NCI-H2171 (cell line): Measurements from ENCODE around the gene GSK3B.
"Not testable (repeated sequence)": the region's sequence is repeated elsewhere in the genome, so short reads cannot be mapped to it uniquely, and the experiment has no call there.

ENCODE experiments used
- DNase-seq: peaks from one replicate; lab custom pipeline; 2025; lab: John Stamatoyannopoulos, UW

GSK3B gene

GRCh38 chr3:119934249-119934648, 160.0 kb downstream of the GSK3B start:
- no peak for DNase-seq

- DNase-seq = no peak
These were observed 161.0 kb downstream of the GSK3B start for GRCh38 chr3:119933207-119933606.

- DNase-seq = no peak
These were observed 164.0 kb downstream of the GSK3B start for GRCh38 chr3:119930286-119930685.

GRCh38 chr3:119927190-119927589, 167.1 kb downstream of the GSK3B start:
- no peak for DNase-seq

GRCh38 chr3:119924111-119925094, 169.8 kb downstream of the GSK3B start:
- no peak for DNase-seq

GRCh38 chr3:119918992-119919933, 175.0 kb downstream of the GSK3B start:
- DNase-seq = no peak

GRCh38 chr3:119913021-119913420, 181.2 kb downstream of the GSK3B start:
- no peak for DNase-seq

GRCh38 chr3:119912220-119912619, 182.0 kb downstream of the GSK3B start:
- no peak for DNase-seq

GRCh38 chr3:119911748-119912147, 182.5 kb downstream of the GSK3B start:
- no peak for DNase-seq

- no peak for DNase-seq
These were observed 192.2 kb downstream of the GSK3B start for GRCh38 chr3:119902061-119902460.

- DNase-seq = no peak
These were observed 193.1 kb downstream of the GSK3B start for GRCh38 chr3:119901148-119901547.

- no peak for DNase-seq
These were observed 195.1 kb downstream of the GSK3B start for GRCh38 chr3:119899192-119899511.

- no peak for DNase-seq
These were observed 195.6 kb downstream of the GSK3B start for GRCh38 chr3:119898478-119899191.

- DNase-seq = no peak
These were observed 200.1 kb downstream of the GSK3B start for GRCh38 chr3:119894195-119894594.

GRCh38 chr3:119893769-119894168, 200.5 kb downstream of the GSK3B start:
- DNase-seq = no peak

- DNase-seq = peak; percentile 47
These were observed 202.1 kb downstream of the GSK3B start for GRCh38 chr3:119891944-119892721.

- not testable (repeated sequence) for DNase-seq
These were observed 205.6 kb downstream of the GSK3B start for GRCh38 chr3:119888681-119889080.

- DNase-seq = no peak
These were observed 208.3 kb downstream of the GSK3B start for GRCh38 chr3:119885746-119886530.

GRCh38 chr3:119884161-119884557, 210.1 kb downstream of the GSK3B start:
- DNase-seq = no peak

- no peak for DNase-seq
These were observed 210.6 kb downstream of the GSK3B start for GRCh38 chr3:119883461-119884160.
